GM23338 (cell line): ENCODE data around the gene LMF2. TPM values are rescaled to one million over a fixed set of nuclear protein-coding genes. Genes with fewer than 3 reads are reported as not detected.

ENCODE experiments used
- ATAC-seq: fragments of 200-7000 bp; cut with Tn5 transposase; 3 replicates; pipeline ENCODE4 v1.9.1; 2020
- DNase-seq: peaks from one replicate; pipeline ENCODE4 v3.0.0-alpha.2; 2015; ENCODE audit warnings: low spot score
- H2AFZ ChIP-seq: fragments of 200-600 bp; sonication (generic); 2 replicates; pipeline ENCODE4 v1.8.0; 2016; ENCODE audit warnings: antibody characterized with exemption, mild to moderate bottlenecking, moderate library complexity
- H3F3A ChIP-seq: fragments of 200-600 bp; sonication (generic); replicated peaks from 2 replicates; pipeline ENCODE4 v1.8.0; 2017; ENCODE audit warnings: antibody characterized with exemption, mixed run types, low read depth
- H3K27ac ChIP-seq: fragments of 200-600 bp; sonication (generic); 2 replicates; pipeline ENCODE4 v1.6.1; 2016; ENCODE audit warnings: low read depth
- H3K27me3 ChIP-seq: fragments of 200-600 bp; sonication (generic); 2 replicates; pipeline ENCODE4 v1.8.0; 2016; ENCODE audit warnings: mild to moderate bottlenecking, mixed run types, moderate library complexity; ENCODE audit not compliant: insufficient read depth
- H3K36me3 ChIP-seq: fragments of 200-600 bp; sonication (generic); 2 replicates; pipeline ENCODE4 v1.8.0; 2016; ENCODE audit warnings: mild to moderate bottlenecking; ENCODE audit not compliant: insufficient read depth
- H3K4me1 ChIP-seq: fragments of 200-600 bp; sonication (generic); 2 replicates; pipeline ENCODE4 v1.8.0; 2016; ENCODE audit warnings: mild to moderate bottlenecking, moderate library complexity; ENCODE audit not compliant: insufficient read depth
- H3K4me2 ChIP-seq: fragments of 200-600 bp; sonication (generic); 2 replicates; pipeline ENCODE4 v1.7.1; 2017; ENCODE audit warnings: mixed run types
- H3K4me3 ChIP-seq: fragments of 200-600 bp; sonication (generic); 2 replicates; pipeline ENCODE4 v1.6.1; 2016; ENCODE audit warnings: mixed run types
- H3K79me2 ChIP-seq: fragments of 200-600 bp; sonication (generic); replicated peaks from 2 replicates; pipeline ENCODE4 v1.8.0; 2017; ENCODE audit warnings: mild to moderate bottlenecking; ENCODE audit not compliant: insufficient read depth
- H3K9me2 ChIP-seq: fragments of 200-600 bp; sonication (generic); 2 replicates; pipeline ENCODE4 v1.8.0; 2017; ENCODE audit not compliant: insufficient read depth
- H4K20me1 ChIP-seq: fragments of 200-600 bp; sonication (generic); replicated peaks from 2 replicates; pipeline ENCODE4 v1.8.0; 2017; ENCODE audit warnings: mild to moderate bottlenecking; ENCODE audit not compliant: insufficient read depth
- H3K27ac Mint-ChIP-seq: 2 replicates; pipeline ENCODE4 v1.8.0; 2020; ENCODE audit warnings: inconsistent platforms, mild to moderate bottlenecking, moderate library complexity, mixed read lengths
- H3K27me3 Mint-ChIP-seq: 3 replicates; pipeline ENCODE4 v1.8.0; 2022; ENCODE audit warnings: low read depth, mild to moderate bottlenecking, moderate library complexity, mixed read lengths, inconsistent platforms; ENCODE audit not compliant: insufficient read depth, poor library complexity
- H3K36me3 Mint-ChIP-seq: 3 replicates; pipeline ENCODE4 v1.8.0; 2021; ENCODE audit warnings: low read depth, mild to moderate bottlenecking, inconsistent platforms, moderate library complexity, mixed read lengths
- H3K4me1 Mint-ChIP-seq: 3 replicates; pipeline ENCODE4 v1.8.0; 2020; ENCODE audit warnings: mild to moderate bottlenecking, inconsistent platforms, mixed read lengths
- H3K4me3 Mint-ChIP-seq: 3 replicates; pipeline ENCODE4 v1.8.0; 2021; ENCODE audit warnings: moderate library complexity, mild to moderate bottlenecking, inconsistent platforms, mixed read lengths
- H3K9me3 Mint-ChIP-seq: 3 replicates; pipeline ENCODE4 v1.8.0; 2020; ENCODE audit warnings: moderate library complexity, mild to moderate bottlenecking, inconsistent platforms, mixed read lengths
- CREB1 ChIP-seq: fragments of 250-450 bp; sonication (Bioruptor Pico); IDR thresholded peaks from 2 replicates; pipeline ENCODE4 v1.5.0; 2020; ENCODE audit warnings: low read depth, mild to moderate bottlenecking, moderate library complexity
- EZH2phosphoT487 ChIP-seq: fragments of 200-600 bp; sonication (generic); IDR thresholded peaks from one replicate; pipeline ENCODE4 v1.8.1; 2018; ENCODE audit warnings: antibody characterized with exemption; ENCODE audit not compliant: unreplicated experiment
- JUNB ChIP-seq: IDR thresholded peaks from one replicate; pipeline ENCODE4 v1.6.1; 2016; ENCODE audit warnings: antibody characterized with exemption; ENCODE audit not compliant: unreplicated experiment
- POLR2AphosphoS5 ChIP-seq: IDR thresholded peaks from 2 replicates; pipeline ENCODE4 v1.6.1; 2016; ENCODE audit warnings: antibody characterized with exemption, low read depth
- STAT1 ChIP-seq: IDR thresholded peaks from one replicate; pipeline ENCODE4 v1.6.1; 2016; ENCODE audit warnings: antibody characterized with exemption; ENCODE audit not compliant: unreplicated experiment
- ZNF114 ChIP-seq: fragments of 250-450 bp; sonication (Bioruptor Pico); IDR thresholded peaks from 2 replicates; pipeline ENCODE4 v1.5.0; 2020; ENCODE audit warnings: mild to moderate bottlenecking, moderate library complexity
- polyA plus RNA-seq: library from polyadenylated mRNA; unstranded; fragments of >200 nt; fragmentation: Nextera tagmentation; extraction: Ambion mirVana; gene quantifications from 2 replicates; pipeline ENCODE4 v1.2.1, GENCODE V29; 2016
- total RNA-seq: library from RNA; depleted of rRNA; stranded (reverse); fragments of >200 nt; shearing (Covaris generic); gene quantifications from 2 replicates; pipeline ENCODE4 v1.2.3, GENCODE V29; 2014
- TF ChIP-seq, protein P1 (sequence below), 2 experiments: fragments of 200-600 bp in 1 of 2; sonication (generic) in 1 of 2; conservative IDR thresholded peaks; 2 replicates each; pipeline versions ENCODE4 v1.5.1 to v1.6.1; 2016 to 2017; ENCODE audit warnings: antibody characterized with exemption in 2 of 2, low read depth in 2 of 2, mild to moderate bottlenecking in 2 of 2, moderate library complexity in 1 of 2
- TF ChIP-seq, protein P2 (sequence below): IDR thresholded peaks from one replicate; pipeline ENCODE4 v1.6.1; 2018; ENCODE audit warnings: antibody characterized with exemption; ENCODE audit not compliant: unreplicated experiment
- TF ChIP-seq, protein P3 (sequence below): fragments of 250-450 bp; sonication (Bioruptor Pico); IDR thresholded peaks from 2 replicates; pipeline ENCODE4 v1.5.0; 2020; ENCODE audit warnings: mild to moderate bottlenecking, moderate library complexity
- TF ChIP-seq, protein P4 (sequence below): IDR thresholded peaks from 2 replicates; pipeline ENCODE4 v1.6.1; 2016; ENCODE audit warnings: antibody characterized with exemption

The LMF2 gene
- total and polyA plus RNA-seq, 2 experiments from 2014 or later: 15.6 to 36.3 TPM

DNA sequence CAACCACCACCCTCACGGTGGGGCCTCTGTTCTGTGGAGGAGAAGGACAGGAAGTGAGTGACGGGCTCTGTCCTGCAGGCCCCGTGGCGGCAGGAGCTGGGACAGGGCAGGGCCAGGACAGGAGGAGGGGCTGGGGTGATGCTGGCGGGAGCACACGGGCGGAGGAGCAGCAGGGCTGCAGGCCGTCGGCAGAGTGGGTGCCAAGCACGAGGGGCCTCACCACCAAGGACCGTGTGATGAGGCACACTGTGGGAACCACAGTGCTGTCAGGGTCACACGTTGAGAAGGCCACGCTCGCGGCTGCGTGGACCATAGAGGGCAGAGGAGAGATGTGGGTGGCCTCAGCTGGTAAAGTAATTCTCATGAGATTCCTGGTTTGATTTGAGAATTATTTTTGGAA lies 9.4 kb upstream of the LMF2 start:
- no peak overlapping the region for H3K4me3 Mint-ChIP-seq
- H3K4me1 Mint-ChIP-seq: no peaks in the 10 kb centered on the region; the same call in 2 of the 3 replicates
- no peak overlapping the region for H3K4me3 ChIP-seq
- no peak overlapping the region for H3K27ac Mint-ChIP-seq
- no peaks in the 10 kb centered on the region for H3F3A ChIP-seq
- peaks cover 13% of the 10 kb centered on the region for H3K36me3 Mint-ChIP-seq
- H4K20me1 ChIP-seq: peaks cover 17% of the 10 kb centered on the region; the same call in 1 of the 2 replicates
- H3K4me1 ChIP-seq: no peaks in the 10 kb centered on the region
- no peak overlapping the region for H2AFZ ChIP-seq
- DNase-seq (no peak), ATAC-seq (no peak)
- no peaks in the 10 kb centered on the region; the same call in 1 of the 2 replicates for H3K36me3 ChIP-seq
- no peak overlapping the region for H3K27ac ChIP-seq
- peaks cover 8% of the 10 kb centered on the region for H3K27me3 Mint-ChIP-seq
- TF ChIP-seq CREB1 (CRISPR knock-in tag) (no peak), STAT1 (no peak), POLR2AphosphoS5 (no peak)
- peaks cover 35% of the 10 kb centered on the region for H3K79me2 ChIP-seq
- H3K27me3 ChIP-seq: no peaks in the 10 kb centered on the region
- no peaks in the 10 kb centered on the region for H3K9me2 ChIP-seq
- H3K4me2 ChIP-seq: no peak overlapping the region
- no peaks in the 10 kb centered on the region; the same call in 2 of the 3 replicates for H3K9me3 Mint-ChIP-seq

DNA sequence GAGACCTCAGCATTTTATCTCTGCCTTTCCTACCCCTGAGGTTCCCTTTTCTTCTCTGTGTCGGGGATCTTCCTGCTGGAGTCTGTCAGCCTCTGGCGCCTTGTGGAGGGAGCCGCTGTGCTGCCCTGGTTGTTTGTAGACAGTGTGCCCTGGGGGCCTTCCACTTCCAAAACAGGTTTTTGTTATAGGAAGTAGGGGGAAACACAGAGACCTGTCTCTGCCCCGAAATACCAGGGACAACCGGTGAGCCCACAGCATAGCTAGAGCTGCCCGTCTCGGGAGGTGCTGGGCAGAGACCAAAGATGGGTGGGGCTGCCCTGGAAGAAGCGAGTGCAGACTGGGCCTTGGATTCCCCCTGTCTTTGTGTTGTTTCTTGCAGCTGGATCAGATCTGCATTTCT lies 8.6 kb upstream of the LMF2 start:
- peaks cover 13% of the 10 kb centered on the region for H3K36me3 Mint-ChIP-seq
- ATAC-seq (no peak), DNase-seq (no peak)
- Histone ChIP-seq H3K9me2 (no peaks in the 10 kb centered on the region), H2AFZ (no peak overlapping the region), H3K4me3 (no peak overlapping the region), H3K4me2 (no peak overlapping the region), H4K20me1 (peaks cover 17% of the 10 kb centered on the region; the same call in 1 of the 2 replicates), H3K4me1 (no peaks in the 10 kb centered on the region), H3K36me3 (no peaks in the 10 kb centered on the region; the same call in 1 of the 2 replicates), H3F3A (no peaks in the 10 kb centered on the region), H3K79me2 (peaks cover 38% of the 10 kb centered on the region), H3K27ac (no peak overlapping the region), H3K27me3 (no peaks in the 10 kb centered on the region)
- H3K27me3 Mint-ChIP-seq: peaks cover 8% of the 10 kb centered on the region
- no peak overlapping the region for H3K4me3 Mint-ChIP-seq
- no peak overlapping the region for H3K27ac Mint-ChIP-seq
- H3K4me1 Mint-ChIP-seq: no peaks in the 10 kb centered on the region; the same call in 2 of the 3 replicates
- no peaks in the 10 kb centered on the region; the same call in 2 of the 3 replicates for H3K9me3 Mint-ChIP-seq
- TF ChIP-seq, protein P1, sequence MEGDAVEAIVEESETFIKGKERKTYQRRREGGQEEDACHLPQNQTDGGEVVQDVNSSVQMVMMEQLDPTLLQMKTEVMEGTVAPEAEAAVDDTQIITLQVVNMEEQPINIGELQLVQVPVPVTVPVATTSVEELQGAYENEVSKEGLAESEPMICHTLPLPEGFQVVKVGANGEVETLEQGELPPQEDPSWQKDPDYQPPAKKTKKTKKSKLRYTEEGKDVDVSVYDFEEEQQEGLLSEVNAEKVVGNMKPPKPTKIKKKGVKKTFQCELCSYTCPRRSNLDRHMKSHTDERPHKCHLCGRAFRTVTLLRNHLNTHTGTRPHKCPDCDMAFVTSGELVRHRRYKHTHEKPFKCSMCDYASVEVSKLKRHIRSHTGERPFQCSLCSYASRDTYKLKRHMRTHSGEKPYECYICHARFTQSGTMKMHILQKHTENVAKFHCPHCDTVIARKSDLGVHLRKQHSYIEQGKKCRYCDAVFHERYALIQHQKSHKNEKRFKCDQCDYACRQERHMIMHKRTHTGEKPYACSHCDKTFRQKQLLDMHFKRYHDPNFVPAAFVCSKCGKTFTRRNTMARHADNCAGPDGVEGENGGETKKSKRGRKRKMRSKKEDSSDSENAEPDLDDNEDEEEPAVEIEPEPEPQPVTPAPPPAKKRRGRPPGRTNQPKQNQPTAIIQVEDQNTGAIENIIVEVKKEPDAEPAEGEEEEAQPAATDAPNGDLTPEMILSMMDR (conservative IDR thresholded peaks at IDR 0.05; ENCODE audit: low read depth in 2 of 2): no peak
- TF ChIP-seq ZNF114 (CRISPR knock-in tag) (no peak), JUNB (no peak), EZH2phosphoT487 (no peak)
- TF ChIP-seq, protein P2, sequence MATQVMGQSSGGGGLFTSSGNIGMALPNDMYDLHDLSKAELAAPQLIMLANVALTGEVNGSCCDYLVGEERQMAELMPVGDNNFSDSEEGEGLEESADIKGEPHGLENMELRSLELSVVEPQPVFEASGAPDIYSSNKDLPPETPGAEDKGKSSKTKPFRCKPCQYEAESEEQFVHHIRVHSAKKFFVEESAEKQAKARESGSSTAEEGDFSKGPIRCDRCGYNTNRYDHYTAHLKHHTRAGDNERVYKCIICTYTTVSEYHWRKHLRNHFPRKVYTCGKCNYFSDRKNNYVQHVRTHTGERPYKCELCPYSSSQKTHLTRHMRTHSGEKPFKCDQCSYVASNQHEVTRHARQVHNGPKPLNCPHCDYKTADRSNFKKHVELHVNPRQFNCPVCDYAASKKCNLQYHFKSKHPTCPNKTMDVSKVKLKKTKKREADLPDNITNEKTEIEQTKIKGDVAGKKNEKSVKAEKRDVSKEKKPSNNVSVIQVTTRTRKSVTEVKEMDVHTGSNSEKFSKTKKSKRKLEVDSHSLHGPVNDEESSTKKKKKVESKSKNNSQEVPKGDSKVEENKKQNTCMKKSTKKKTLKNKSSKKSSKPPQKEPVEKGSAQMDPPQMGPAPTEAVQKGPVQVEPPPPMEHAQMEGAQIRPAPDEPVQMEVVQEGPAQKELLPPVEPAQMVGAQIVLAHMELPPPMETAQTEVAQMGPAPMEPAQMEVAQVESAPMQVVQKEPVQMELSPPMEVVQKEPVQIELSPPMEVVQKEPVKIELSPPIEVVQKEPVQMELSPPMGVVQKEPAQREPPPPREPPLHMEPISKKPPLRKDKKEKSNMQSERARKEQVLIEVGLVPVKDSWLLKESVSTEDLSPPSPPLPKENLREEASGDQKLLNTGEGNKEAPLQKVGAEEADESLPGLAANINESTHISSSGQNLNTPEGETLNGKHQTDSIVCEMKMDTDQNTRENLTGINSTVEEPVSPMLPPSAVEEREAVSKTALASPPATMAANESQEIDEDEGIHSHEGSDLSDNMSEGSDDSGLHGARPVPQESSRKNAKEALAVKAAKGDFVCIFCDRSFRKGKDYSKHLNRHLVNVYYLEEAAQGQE: no peak
- TF ChIP-seq, protein P3, sequence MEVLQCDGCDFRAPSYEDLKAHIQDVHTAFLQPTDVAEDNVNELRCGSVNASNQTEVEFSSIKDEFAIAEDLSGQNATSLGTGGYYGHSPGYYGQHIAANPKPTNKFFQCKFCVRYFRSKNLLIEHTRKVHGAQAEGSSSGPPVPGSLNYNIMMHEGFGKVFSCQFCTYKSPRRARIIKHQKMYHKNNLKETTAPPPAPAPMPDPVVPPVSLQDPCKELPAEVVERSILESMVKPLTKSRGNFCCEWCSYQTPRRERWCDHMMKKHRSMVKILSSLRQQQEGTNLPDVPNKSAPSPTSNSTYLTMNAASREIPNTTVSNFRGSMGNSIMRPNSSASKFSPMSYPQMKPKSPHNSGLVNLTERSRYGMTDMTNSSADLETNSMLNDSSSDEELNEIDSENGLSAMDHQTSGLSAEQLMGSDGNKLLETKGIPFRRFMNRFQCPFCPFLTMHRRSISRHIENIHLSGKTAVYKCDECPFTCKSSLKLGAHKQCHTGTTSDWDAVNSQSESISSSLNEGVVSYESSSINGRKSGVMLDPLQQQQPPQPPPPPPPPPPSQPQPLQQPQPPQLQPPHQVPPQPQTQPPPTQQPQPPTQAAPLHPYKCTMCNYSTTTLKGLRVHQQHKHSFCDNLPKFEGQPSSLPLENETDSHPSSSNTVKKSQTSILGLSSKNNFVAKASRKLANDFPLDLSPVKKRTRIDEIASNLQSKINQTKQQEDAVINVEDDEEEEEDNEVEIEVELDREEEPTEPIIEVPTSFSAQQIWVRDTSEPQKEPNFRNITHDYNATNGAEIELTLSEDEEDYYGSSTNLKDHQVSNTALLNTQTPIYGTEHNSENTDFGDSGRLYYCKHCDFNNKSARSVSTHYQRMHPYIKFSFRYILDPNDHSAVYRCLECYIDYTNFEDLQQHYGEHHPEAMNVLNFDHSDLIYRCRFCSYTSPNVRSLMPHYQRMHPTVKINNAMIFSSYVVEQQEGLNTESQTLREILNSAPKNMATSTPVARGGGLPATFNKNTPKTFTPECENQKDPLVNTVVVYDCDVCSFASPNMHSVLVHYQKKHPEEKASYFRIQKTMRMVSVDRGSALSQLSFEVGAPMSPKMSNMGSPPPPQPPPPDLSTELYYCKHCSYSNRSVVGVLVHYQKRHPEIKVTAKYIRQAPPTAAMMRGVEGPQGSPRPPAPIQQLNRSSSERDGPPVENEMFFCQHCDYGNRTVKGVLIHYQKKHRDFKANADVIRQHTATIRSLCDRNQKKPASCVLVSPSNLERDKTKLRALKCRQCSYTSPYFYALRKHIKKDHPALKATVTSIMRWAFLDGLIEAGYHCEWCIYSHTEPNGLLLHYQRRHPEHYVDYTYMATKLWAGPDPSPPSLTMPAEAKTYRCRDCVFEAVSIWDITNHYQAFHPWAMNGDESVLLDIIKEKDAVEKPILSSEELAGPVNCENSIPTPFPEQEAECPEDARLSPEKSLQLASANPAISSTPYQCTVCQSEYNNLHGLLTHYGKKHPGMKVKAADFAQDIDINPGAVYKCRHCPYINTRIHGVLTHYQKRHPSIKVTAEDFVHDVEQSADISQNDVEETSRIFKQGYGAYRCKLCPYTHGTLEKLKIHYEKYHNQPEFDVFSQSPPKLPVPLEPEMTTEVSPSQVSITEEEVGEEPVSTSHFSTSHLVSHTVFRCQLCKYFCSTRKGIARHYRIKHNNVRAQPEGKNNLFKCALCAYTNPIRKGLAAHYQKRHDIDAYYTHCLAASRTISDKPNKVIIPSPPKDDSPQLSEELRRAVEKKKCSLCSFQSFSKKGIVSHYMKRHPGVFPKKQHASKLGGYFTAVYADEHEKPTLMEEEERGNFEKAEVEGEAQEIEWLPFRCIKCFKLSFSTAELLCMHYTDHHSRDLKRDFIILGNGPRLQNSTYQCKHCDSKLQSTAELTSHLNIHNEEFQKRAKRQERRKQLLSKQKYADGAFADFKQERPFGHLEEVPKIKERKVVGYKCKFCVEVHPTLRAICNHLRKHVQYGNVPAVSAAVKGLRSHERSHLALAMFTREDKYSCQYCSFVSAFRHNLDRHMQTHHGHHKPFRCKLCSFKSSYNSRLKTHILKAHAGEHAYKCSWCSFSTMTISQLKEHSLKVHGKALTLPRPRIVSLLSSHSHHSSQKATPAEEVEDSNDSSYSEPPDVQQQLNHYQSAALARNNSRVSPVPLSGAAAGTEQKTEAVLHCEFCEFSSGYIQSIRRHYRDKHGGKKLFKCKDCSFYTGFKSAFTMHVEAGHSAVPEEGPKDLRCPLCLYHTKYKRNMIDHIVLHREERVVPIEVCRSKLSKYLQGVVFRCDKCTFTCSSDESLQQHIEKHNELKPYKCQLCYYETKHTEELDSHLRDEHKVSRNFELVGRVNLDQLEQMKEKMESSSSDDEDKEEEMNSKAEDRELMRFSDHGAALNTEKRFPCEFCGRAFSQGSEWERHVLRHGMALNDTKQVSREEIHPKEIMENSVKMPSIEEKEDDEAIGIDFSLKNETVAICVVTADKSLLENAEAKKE (CRISPR knock-in tag): no peak
- TF ChIP-seq, protein P4, sequence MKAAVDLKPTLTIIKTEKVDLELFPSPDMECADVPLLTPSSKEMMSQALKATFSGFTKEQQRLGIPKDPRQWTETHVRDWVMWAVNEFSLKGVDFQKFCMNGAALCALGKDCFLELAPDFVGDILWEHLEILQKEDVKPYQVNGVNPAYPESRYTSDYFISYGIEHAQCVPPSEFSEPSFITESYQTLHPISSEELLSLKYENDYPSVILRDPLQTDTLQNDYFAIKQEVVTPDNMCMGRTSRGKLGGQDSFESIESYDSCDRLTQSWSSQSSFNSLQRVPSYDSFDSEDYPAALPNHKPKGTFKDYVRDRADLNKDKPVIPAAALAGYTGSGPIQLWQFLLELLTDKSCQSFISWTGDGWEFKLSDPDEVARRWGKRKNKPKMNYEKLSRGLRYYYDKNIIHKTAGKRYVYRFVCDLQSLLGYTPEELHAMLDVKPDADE: no peak
